RKO (cell line): ENCODE measurements around the gene TSPYL6.
"Not testable (repeated sequence)": the region's sequence is repeated elsewhere in the genome, so short reads cannot be mapped to it uniquely, and the experiment has no call there.

Source experiments
- DNase-seq: peaks from one replicate; pipeline ENCODE4 v3.0.0-alpha.2; 2016; ENCODE audit warnings: low spot score

The TSPYL6 gene

GRCh38 chr2:54256091-54256694, at the start of gene TSPYL6:
Gene TSPYL6, minus strand, starts transcription at chr2:54256229. Its CDS starts 78 bp downstream, at chr2:54256151.
- DNase-seq = no peak

DNA sequence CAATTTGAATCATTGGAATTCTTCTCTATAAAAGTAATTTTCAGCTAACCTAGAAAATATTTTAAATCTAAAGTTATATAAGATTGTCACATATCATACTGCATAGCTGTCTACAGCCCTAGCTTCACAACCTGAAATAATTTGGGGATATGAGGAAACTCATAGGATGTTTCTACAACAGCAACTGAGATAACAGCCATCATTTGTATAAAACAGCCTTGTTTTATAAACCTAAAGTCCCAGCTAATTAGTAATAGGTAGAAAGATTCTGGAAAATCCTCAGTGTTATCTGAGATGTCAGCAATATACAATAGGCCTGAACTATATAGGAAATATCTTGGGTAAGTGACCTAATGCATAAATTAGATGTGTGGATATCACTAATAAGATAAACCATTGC, 47.6 kb upstream of the TSPYL6 start:
- no peak for DNase-seq

DNA sequence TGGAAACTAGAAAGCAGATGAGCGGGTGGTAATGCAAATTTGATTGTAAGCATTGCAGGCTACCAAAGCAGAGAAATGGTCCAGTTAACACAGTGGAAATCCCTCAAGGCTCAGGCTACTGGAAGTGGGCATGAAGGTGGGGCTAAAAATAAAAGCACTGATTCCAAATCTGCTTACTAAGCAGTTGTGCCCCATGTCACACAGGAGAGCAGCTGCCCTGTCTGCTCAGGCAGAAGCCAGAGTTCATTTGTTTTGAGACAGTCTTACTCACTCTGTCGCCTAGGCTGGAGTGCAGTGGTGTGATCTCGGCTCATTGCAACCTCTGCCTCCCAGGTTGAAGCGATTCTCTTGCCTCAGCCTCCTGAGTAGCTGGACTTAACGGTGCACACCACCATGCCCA, 42.5 kb upstream of the TSPYL6 start:
- no peak for DNase-seq

DNA sequence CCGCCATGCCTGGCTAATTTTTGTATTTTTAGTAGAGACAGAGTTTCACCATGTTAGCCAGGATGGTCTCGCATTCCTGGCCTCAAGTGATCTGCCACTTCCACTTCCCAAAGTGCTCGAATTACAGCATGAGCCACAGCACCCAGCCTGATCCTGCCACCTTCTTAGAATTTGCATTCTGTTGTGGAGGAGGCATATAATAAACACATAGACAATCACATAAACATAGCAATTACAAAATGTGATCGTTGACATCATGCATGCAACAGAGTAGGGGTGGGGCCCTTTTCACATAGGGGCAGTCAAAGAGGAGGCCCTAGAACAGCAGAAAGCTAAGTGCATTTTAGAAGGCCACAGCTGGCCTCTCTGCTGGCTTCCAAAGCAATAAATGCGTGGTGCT, 39.9 kb upstream of the TSPYL6 start:
- no peak for DNase-seq

- not testable (repeated sequence) for DNase-seq
Observed at GRCh38 chr2:54294665-54295064, 38.6 kb upstream of the TSPYL6 start.

DNA sequence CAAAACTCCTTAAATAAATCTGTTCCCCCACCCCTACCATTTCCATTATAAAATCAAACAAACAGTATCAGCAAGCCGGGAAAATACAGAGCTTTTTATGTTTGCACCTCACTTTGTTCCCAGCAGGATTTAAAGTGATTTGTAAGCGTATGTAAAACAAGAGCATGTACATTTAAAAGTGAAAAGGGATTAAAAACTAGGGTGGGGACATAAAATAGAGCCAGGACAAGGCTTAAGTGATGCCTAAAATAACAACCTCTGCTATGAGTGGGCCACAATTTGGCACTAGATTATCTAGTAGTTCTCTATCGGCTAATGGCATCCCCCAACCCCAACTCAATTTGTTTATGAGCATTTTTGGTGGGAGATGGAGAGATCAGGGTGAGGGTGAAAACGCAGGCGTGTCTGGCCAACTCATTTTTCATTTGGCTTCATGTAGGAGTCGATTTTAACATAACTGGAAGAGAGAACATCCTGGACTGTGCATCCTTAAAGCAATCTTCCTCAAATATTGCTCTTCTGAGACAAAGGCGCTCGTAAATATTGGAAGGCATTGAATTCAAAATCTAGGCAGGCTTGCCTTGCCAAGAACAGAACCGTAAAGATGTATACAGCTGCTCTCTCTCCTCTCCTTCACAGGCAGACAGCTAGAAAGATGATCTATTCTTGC, 34.5 kb upstream of the TSPYL6 start:
- no peak for DNase-seq

DNA sequence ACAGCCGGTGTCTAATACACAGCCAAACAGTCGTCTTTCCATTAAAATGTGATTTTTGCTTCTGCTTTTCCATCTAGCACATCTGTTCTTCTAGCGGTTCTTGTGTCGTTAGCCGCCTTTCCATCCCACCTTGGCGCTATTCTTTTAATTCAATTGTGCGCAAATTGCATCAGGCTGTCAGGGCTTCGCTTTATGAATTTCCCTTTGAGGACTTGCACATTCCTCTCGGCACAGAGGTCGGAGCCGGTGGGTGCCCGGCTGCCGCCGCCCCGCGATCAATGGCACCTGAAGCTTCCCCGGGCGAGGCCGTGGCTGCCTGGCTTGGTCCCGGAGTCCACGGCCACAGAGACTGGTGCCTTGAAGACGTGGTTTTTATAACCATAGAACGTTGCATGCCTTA, 33.9 kb upstream of the TSPYL6 start:
- DNase-seq = no peak

DNA sequence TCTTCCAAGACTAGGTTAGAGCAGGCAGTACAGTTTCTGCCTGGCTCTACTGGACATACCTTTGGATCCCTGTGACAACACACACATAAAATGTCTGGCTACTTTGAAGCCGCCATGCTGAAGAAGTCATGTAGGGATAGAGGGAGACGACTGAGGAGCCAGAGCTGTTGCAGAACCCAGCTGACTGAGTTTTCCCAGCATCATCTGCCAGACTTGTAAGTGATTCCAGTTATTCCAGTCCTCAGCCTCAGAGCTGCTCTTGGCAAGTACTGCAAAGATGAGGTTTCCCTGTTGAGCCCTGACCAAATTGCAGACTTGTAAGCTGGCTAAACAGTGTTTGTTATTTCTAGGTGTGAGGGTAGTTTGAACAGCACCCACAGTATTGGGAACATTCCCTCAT, 31.5 kb upstream of the TSPYL6 start:
- DNase-seq = no peak

DNA sequence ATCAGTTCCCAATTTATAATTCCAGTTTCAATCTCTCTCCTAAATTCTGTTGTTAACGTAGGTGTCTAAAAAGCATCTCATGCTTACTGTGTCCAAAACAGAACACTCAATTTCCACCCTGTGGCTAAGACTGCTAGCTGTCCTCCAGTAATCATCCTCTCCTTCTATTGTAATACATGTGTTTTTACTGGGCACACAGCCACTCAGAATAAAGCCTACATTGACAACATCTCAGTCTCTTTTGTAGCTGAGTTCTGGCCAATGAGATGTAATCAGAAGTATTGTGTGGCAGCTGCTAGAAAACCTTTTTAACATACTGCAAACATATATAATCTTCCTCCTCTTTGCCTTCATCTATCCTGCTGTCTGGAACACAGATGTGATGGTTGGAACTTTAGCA, 29.4 kb upstream of the TSPYL6 start:
- no peak for DNase-seq

DNA sequence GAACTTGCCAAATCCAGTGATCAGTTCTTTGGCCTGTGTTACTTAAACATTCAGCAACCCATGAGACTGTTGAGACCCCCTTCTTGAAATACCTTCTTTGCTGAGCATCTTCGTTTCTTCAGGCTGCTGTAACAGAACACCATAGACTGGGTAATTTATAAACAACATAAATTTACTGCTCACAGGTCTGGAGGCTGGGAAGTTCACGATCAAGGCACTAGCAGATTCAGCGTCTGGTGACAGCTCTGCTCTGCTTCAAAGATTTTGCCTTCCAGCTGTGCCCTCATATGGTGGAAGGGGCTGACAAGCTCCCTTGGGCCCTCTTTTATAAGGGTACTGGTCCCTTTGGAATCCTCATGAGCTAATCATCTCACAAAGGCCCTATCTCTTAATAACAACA, 28.8 kb upstream of the TSPYL6 start:
- no peak for DNase-seq

DNA sequence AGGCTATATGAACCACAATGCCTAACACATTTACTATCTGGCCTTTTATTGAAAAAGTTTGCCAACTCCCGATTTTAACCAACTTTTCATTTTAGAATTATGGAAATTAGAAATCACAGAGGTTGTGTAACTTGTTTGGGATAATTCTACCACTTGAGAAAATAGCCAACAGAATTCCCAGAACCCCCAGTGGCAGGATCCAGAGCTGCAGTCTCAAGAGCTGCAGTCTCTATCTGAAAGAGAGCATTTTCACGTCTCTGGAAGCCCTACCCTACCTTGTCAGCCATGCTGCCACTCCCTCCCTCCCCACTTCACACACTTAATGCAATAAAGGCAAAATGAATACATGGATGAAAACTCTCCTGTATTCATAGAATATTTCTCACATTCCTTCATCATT, 23.4 kb upstream of the TSPYL6 start:
- no peak for DNase-seq

DNA sequence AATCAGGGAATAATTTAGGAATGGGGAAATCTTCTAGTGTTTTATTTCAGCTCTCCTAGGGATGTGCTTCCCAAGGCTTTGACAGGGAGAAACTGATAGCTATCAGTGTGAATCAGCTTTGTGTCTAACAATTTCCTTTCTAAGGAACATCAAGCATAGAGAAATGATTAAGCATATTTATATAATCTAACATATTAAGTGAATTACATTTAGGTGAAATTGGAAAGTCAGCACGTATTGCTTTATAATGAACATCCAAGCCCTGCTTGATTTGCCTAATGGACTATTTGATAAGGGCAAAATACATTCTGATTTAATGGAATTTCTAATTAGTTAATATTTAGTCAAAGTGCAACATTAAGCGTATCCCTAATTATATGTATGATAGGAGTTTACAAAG, 19.5 kb upstream of the TSPYL6 start:
- no peak for DNase-seq

GRCh38 chr2:54274781-54275242, 18.8 kb upstream of the TSPYL6 start:
- DNase-seq = no peak

- no peak for DNase-seq
Observed at GRCh38 chr2:54271843-54272627, 16.0 kb upstream of the TSPYL6 start.

GRCh38 chr2:54271189-54271588, 15.2 kb upstream of the TSPYL6 start:
- DNase-seq = no peak

DNA sequence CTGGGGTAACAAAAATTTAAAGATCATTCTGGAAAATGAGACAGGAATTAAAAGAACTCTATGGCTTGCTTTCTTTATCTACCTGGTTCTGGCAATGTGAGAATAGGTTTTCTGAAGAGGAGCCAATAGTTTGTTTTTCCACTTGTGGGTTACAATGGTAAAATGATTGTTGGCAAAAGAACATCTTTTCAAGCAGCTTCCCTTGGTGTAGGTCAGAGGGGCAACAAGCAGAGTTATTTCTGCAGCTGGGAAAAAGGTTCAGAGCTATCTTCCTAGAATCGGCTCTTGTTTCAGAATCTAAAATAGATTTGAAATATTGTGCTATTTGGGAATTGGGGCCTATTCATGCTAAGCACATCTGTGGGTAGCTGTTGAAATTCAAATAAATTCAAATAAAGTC, 11.5 kb upstream of the TSPYL6 start:
- no peak for DNase-seq

GRCh38 chr2:54265081-54265480, 9.1 kb upstream of the TSPYL6 start:
- DNase-seq = not testable (repeated sequence)

DNA sequence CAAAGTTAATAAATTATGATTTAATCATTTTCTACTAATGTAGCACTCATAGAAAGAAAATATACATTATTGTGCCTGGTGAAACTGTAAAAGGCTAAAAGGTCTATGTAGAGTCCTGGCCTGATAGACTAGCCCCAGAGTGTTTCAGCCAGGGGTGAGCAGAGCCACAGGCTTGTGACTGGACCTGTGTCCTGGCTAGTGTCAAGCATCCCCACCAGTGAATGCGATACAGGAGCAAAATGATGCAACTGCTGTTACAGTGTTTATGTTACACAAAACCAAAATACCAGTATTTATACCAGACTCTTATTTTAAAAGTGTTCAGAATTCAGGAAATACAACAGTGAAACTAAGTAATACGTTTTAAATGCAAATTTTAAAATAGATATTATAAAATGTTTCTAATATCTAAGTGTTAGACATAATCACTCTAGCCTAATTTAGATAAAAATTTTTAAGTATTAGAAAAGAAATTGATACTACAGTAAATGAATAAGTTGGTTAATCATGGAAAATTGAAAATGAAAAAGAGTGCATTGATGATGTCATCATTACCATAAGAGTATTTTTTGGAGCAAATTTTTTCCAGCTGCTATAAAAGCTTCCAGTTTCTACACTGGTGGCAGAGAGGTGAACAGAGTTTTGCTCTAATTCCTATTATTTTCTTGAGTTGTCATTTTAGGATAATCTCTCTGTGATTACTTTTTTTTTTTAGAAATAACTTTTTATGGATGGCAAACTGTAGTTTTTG, 6.2 kb upstream of the TSPYL6 start:
- no peak for DNase-seq

- DNase-seq = no peak
Observed at GRCh38 chr2:54261537-54261936, 5.5 kb upstream of the TSPYL6 start.

DNA sequence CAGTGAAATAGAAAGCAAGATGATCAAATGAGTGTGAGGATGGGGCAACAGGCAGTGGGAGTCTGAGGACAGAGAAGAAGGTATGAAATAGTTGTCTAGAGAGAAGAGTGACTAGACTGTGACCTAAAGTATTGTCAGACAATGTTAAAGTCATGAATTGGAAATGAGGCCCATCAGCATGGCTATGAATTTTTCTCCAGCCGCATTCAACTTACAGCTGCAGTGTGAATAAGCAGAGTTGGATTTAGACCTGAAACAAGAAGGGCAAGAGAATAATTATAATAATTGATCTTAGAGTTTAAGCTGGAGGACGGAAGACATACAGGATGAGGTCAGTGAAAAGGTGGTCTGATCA, 4.2 kb upstream of the TSPYL6 start:
- DNase-seq = no peak

GRCh38 chr2:54259413-54260240, 3.6 kb upstream of the TSPYL6 start:
- DNase-seq = no peak

DNA sequence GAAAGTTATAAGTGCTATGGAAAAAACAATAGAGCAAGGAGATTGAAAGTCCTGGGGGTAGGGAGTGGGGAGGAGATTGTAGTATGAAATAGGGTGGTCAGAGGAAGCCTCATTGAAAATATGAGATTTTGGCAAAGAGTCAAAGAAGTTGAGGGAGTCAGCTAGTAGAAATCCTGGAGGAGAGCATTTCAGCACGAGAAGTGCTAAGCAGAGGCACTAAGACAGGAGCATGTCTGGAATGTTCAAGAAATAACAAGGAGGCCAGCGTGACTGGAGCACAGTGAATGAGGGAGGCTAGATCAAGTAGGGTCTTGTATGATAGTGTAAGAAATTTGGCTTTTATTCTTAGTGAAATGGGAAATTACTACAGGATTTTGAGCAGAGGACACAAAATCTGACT, 2.1 kb upstream of the TSPYL6 start:
- DNase-seq = no peak
